Sigmoid colon (tissue), 3 donors: ENCODE data around the gene PTGS2.

Experiments used
- POLR2A ChIP-seq, 2 donors: fragments of 450-650 bp; IDR thresholded peaks; one replicate each; pipeline ENCODE4 v1.6.1; 2016; ENCODE audit warnings: antibody characterized with exemption in 2 of 2, mild to moderate bottlenecking in 2 of 2, moderate library complexity in 2 of 2
- TF ChIP-seq, protein P1 (sequence below), 4 experiments: fragments of 450-650 bp in 3 of 4; fragments of 200-600 bp in 1 of 4; IDR thresholded peaks; one replicate each; pipeline ENCODE4 v1.5.1; 2016 to 2019; ENCODE audit warnings: antibody characterized with exemption in 4 of 4, mild to moderate bottlenecking in 3 of 4, moderate library complexity in 2 of 4

DNA sequence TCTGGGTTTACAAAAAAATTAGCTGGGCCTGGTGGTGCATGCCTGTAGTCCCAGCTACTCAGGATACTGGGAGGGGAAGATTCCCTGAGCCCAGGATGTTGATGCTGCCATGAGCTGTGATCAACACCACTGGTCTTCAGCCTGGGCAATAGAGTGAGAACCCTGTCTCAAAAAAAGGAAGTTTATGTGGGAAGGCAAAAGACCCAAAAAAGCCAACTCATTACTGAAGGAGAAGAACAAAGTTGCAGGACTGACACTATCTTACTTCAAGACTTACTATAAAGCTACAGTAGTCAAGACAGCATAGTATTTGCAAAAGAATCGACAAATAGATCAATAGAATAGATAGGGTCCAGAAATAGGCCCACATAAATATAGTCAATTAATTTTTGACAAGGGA is 9.2 kb upstream of the PTGS2 start:
- TF ChIP-seq, protein P1, sequence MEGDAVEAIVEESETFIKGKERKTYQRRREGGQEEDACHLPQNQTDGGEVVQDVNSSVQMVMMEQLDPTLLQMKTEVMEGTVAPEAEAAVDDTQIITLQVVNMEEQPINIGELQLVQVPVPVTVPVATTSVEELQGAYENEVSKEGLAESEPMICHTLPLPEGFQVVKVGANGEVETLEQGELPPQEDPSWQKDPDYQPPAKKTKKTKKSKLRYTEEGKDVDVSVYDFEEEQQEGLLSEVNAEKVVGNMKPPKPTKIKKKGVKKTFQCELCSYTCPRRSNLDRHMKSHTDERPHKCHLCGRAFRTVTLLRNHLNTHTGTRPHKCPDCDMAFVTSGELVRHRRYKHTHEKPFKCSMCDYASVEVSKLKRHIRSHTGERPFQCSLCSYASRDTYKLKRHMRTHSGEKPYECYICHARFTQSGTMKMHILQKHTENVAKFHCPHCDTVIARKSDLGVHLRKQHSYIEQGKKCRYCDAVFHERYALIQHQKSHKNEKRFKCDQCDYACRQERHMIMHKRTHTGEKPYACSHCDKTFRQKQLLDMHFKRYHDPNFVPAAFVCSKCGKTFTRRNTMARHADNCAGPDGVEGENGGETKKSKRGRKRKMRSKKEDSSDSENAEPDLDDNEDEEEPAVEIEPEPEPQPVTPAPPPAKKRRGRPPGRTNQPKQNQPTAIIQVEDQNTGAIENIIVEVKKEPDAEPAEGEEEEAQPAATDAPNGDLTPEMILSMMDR (IDR thresholded peaks at IDR 0.05): no peak
- TF ChIP-seq POLR2A (IDR thresholded peaks at IDR 0.05): no peak
